ENCODE data around the gene TENT5C.

GRCh38 chr1:117586747-117587498 lies 18.9 kb upstream of the TENT5C start:
- TF ChIP-seq CTCF (IDR thresholded peaks at IDR 0.05; ENCODE audit: control extremely low read depth in 1 of 3, insufficient read depth in 1 of 3, low read depth in 1 of 3, low read length in 3 of 3) (no peak), CHD2 (IDR thresholded peaks at IDR 0.05; ENCODE audit: low read length) (no peak), KDM1A (IDR thresholded peaks at IDR 0.05; ENCODE audit: borderline replicate concordance, low read length) (no peak), POLR2AphosphoS5 (IDR thresholded peaks at IDR 0.05; ENCODE audit: low read depth, low read length) (no peak)
